ENCODE data around the gene CNNM1.

- TF ChIP-seq FOS (IDR thresholded peaks at IDR 0.05; ENCODE audit: borderline replicate concordance, insufficient read depth, low read length) (no peak), CTCF (IDR thresholded peaks at IDR 0.05; ENCODE audit: extremely low read depth in 1 of 2, insufficient read depth in 1 of 2, low read depth in 1 of 2, low read length in 2 of 2) (no peak), POLR2AphosphoS5 (IDR thresholded peaks at IDR 0.05; ENCODE audit: insufficient read depth, low read depth, low read length) (no peak), MAX (IDR thresholded peaks at IDR 0.05; ENCODE audit: insufficient read depth, insufficient read length) (no peak)
Observed at GRCh38 chr10:99326871-99327270, 2.3 kb upstream of the CNNM1 start.

Data from endothelial cell of umbilical vein (primary cell).